Panc1 (cell line): ENCODE measurements around the gene ARHGEF17. TPM values are rescaled to one million over a fixed set of nuclear protein-coding genes. Genes with fewer than 3 reads are reported as not detected.

Experiments
- ATAC-seq: fragments of 200-7000 bp; cut with Tn5 transposase; 2 replicates; pipeline ENCODE4 v1.9.1; 2020; ENCODE audit warnings: mild to moderate bottlenecking, moderate library complexity
- BruUV-seq: library from RNA; stranded (reverse); fragments of 400-500 nt; replicated peaks from 2 replicates; lab custom pipeline; 2021; lab: Mats Ljungman, UMichigan
- CTCF ChIA-PET: fragments of 300-600 bp; sonication (Branson Sonifier 250); formaldehyde crosslinking; loops from one replicate; lab custom pipeline; 2022; ENCODE audit warnings: antibody characterized with exemption; lab: Charles Lee
- POLR2A ChIA-PET: fragments of 300-600 bp; sonication (Branson Sonifier 250); formaldehyde crosslinking; loops from one replicate; lab custom pipeline; 2022; ENCODE audit warnings: antibody characterized with exemption; lab: Charles Lee
- DNase-seq: peaks from one replicate; pipeline ENCODE4 v3.0.0-alpha.2; 2010; ENCODE audit warnings: low read depth, low spot score
- H3K27ac ChIP-seq: 2 replicates; pipeline ENCODE4 v1.5.1; 2011; ENCODE audit warnings: mild to moderate bottlenecking, low read length, inconsistent platforms
- H3K27me3 ChIP-seq: fragments of 200-500 bp; sonication (Bioruptor generic); 2 replicates; pipeline ENCODE4 v1.6.0; 2014; ENCODE audit warnings: low read length, inconsistent platforms; ENCODE audit not compliant: control insufficient read depth, insufficient read depth
- H3K36me3 ChIP-seq: fragments of 200-500 bp; sonication (Bioruptor generic); 2 replicates; pipeline ENCODE4 v1.5.1; 2014; ENCODE audit warnings: inconsistent platforms, mild to moderate bottlenecking, low read length, moderate library complexity; ENCODE audit not compliant: control insufficient read depth, insufficient read depth
- H3K4me1 ChIP-seq: 2 replicates; pipeline ENCODE4 v1.5.1; 2011; ENCODE audit warnings: inconsistent platforms, mild to moderate bottlenecking, low read length, moderate library complexity; ENCODE audit not compliant: control insufficient read depth, insufficient read depth
- H3K4me3 ChIP-seq, 2 experiments: 2 replicates each; pipeline ENCODE4 v1.5.1; 2011 to 2012; ENCODE audit warnings: low read depth in 2 of 2, low read length in 2 of 2, mild to moderate bottlenecking in 2 of 2, inconsistent platforms in 1 of 2, moderate library complexity in 1 of 2
- H3K9me3 ChIP-seq: fragments of 200-500 bp; sonication (Bioruptor generic); 2 replicates; pipeline ENCODE4 v1.5.1; 2014; ENCODE audit warnings: low read depth, mild to moderate bottlenecking, inconsistent platforms, low read length, moderate library complexity; ENCODE audit not compliant: control insufficient read depth, insufficient read depth
- in situ Hi-C: cut with HindIII; loops from 2 replicates; pipeline ENCODE4 v1.10.0; 2016; ENCODE audit warnings: low sequenced_read_pairs, low pct_unique_long_range_greater_than_20kb
- intact Hi-C: fragments of 100-400 bp; cut with micrococcal nuclease; formaldehyde crosslinking; loops from one replicate; pipeline ENCODE4 v1.10.0; 2022; ENCODE audit not compliant: unreplicated experiment
- total RNA-seq: library from RNA; stranded (reverse); gene quantifications from one replicate; pipeline ENCODE4 v1.2.1, GENCODE V29; 2021; ENCODE audit not compliant: unreplicated experiment
- TF ChIP-seq, protein P1 (sequence below), 2 experiments: IDR thresholded peaks; 2 replicates each; pipeline ENCODE4 v1.6.1; 2011 to 2012; ENCODE audit warnings: low read depth in 2 of 2, control low read depth in 1 of 2, low read length in 1 of 2, mild to moderate bottlenecking in 1 of 2, moderate library complexity in 1 of 2; ENCODE audit not compliant: insufficient read depth in 1 of 2

The ARHGEF17 gene
- total RNA-seq, 1 experiment from 2014 or later, result 43.2 TPM

DNA sequence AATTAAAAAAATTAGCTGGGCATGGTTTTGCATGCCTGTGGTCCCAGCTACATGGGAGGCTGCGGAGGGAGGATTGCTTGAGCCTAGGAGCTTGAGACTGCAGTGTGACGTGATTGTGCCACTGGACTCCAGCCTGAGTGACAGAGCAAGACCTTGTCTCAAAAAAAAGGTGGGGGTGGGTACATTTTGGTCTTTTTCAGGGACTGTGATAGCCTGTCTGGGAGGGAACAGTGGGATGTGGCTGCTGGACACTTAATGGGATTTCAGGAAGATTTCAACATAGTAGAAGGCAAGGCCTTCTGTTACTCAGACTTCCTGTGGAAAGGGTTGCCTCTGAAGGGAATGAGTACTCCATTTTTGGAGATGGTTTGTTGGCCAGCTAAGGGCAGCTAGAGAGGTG is 108.7 kb downstream of the ARHGEF17 start:
- POLR2A ChIA-PET, result no interaction called here
- no peak overlapping the region for H3K27ac ChIP-seq
- ATAC-seq (no peak), DNase-seq (no peak)
- H3K9me3 ChIP-seq, result no peaks in the 10 kb centered on the region
- no peaks in the 10 kb centered on the region for H3K36me3 ChIP-seq
- no peaks in the 10 kb centered on the region for H3K4me1 ChIP-seq
- CTCF ChIA-PET, result no interaction called here
- intact Hi-C loops, result no loop called here
- TF ChIP-seq, protein P1, sequence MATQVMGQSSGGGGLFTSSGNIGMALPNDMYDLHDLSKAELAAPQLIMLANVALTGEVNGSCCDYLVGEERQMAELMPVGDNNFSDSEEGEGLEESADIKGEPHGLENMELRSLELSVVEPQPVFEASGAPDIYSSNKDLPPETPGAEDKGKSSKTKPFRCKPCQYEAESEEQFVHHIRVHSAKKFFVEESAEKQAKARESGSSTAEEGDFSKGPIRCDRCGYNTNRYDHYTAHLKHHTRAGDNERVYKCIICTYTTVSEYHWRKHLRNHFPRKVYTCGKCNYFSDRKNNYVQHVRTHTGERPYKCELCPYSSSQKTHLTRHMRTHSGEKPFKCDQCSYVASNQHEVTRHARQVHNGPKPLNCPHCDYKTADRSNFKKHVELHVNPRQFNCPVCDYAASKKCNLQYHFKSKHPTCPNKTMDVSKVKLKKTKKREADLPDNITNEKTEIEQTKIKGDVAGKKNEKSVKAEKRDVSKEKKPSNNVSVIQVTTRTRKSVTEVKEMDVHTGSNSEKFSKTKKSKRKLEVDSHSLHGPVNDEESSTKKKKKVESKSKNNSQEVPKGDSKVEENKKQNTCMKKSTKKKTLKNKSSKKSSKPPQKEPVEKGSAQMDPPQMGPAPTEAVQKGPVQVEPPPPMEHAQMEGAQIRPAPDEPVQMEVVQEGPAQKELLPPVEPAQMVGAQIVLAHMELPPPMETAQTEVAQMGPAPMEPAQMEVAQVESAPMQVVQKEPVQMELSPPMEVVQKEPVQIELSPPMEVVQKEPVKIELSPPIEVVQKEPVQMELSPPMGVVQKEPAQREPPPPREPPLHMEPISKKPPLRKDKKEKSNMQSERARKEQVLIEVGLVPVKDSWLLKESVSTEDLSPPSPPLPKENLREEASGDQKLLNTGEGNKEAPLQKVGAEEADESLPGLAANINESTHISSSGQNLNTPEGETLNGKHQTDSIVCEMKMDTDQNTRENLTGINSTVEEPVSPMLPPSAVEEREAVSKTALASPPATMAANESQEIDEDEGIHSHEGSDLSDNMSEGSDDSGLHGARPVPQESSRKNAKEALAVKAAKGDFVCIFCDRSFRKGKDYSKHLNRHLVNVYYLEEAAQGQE (IDR thresholded peaks at IDR 0.05; ENCODE audit: insufficient read depth in 1 of 2, low read depth in 2 of 2, low read length in 1 of 2), result no peak
- H3K4me3 ChIP-seq, result no peak overlapping the region
- in situ Hi-C loops, result no loop called here
- BruUV-seq, result no TSS peak
- H3K27me3 ChIP-seq, result no peaks in the 10 kb centered on the region

Other genes starting within 250 kb of the ARHGEF17 start
- 31.8 TPM for gene FCHSD2, start 166.0 kb upstream of the ARHGEF17 start, total RNA-seq
- gene P2RY2, start 90.0 kb upstream of the ARHGEF17 start, total RNA-seq, result 2.4 TPM
- 0.59 TPM for gene P2RY6, start 35.9 kb upstream of the ARHGEF17 start, total RNA-seq
- gene RELT, start 68.1 kb downstream of the ARHGEF17 start, total RNA-seq, result 11.3 TPM